Epithelial cell of proximal tubule (primary cell): ENCODE measurements around the gene CCDC137. TPM values are rescaled to one million over a fixed set of nuclear protein-coding genes. Genes with fewer than 3 reads are reported as not detected.

Source experiments
- DNase-seq: peaks from one replicate; pipeline ENCODE4 v3.0.0-alpha.2; 2011; ENCODE audit warnings: low read depth
- H3K4me3 ChIP-seq: 2 replicates; pipeline ENCODE4 v1.5.1; 2011; ENCODE audit warnings: low read depth, mild to moderate bottlenecking, low read length
- total RNA-seq: library from RNA; depleted of rRNA; stranded (reverse); fragments of >200 nt; gene quantifications from 2 replicates; pipeline ENCODE4 v1.2.3, GENCODE V29; 2015
- TF ChIP-seq, protein P1 (sequence below): conservative IDR thresholded peaks from 2 replicates; pipeline ENCODE4 v1.5.1; 2012; ENCODE audit warnings: low read depth, mild to moderate bottlenecking, low read length

CCDC137 gene
- total RNA-seq, 1 donor from 2014 or later, result 32.7 TPM

DNA sequence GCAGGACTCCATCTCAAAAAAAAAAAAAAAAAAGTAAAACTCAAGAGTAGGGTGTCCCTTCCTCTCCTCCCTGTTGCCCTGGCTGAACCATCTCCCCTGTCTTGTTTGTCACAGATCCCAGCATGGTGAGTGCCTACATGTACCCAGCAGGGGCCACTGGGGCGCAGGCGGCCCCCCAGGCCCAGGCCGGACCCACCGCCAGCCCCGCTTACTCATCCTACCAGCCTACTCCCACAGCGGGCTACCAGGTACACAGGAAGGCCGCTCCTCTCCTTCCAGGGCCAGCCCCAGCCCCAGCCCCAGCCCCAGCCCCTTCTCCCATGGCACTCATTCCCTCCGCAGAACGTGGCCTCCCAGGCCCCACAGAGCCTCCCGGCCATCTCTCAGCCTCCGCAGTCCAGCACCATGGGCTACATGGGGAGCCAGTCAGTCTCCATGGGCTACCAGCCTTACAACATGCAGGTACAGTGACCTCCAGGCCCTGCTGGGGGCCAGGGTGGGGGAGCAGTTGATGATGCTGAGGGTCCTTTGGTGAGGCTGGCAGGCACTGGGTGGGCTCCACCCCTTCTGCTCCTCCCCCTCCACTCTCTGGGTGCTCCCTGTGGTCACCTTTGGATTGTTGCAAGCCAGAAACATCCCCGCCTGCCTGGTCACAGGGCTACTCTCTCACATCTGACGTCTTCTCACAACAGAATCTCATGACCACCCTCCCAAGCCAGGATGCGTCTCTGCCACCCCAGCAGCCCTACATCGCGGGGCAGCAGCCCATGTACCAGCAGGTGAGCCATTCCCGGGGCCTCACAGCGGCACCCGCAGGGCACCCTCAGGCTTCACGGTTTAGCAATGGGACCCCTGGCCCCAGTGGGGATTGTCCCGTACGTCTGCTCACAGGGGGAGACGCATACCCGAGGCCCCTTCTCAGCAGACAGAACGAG, 34.1 kb downstream of the CCDC137 start:
- no peak overlapping the region for H3K4me3 ChIP-seq

DNA sequence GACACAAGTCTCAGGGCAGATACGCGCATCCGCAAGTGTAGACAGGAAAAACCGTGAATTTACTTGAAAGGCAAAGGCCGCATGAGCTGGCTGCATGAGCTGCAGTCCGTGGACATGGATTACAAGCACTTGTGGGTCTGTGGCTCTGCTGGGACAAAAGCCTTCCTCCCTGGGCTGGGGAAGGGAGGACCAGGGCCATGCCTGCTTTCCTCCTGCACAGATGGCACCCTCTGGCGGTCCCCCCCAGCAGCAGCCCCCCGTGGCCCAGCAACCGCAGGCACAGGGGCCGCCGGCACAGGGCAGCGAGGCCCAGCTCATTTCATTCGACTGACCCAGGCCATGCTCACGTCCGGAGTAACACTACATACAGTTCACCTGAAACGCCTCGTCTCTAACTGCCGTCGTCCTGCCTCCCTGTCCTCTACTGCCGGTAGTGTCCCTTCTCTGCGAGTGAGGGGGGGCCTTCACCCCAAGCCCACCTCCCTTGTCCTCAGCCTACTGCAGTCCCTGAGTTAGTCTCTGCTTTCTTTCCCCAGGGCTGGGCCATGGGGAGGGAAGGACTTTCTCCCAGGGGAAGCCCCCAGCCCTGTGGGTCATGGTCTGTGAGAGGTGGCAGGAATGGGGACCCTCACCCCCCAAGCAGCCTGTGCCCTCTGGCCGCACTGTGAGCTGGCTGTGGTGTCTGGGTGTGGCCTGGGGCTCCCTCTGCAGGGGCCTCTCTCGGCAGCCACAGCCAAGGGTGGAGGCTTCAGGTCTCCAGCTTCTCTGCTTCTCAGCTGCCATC, 34.9 kb downstream of the CCDC137 start:
- TF ChIP-seq, protein P1, sequence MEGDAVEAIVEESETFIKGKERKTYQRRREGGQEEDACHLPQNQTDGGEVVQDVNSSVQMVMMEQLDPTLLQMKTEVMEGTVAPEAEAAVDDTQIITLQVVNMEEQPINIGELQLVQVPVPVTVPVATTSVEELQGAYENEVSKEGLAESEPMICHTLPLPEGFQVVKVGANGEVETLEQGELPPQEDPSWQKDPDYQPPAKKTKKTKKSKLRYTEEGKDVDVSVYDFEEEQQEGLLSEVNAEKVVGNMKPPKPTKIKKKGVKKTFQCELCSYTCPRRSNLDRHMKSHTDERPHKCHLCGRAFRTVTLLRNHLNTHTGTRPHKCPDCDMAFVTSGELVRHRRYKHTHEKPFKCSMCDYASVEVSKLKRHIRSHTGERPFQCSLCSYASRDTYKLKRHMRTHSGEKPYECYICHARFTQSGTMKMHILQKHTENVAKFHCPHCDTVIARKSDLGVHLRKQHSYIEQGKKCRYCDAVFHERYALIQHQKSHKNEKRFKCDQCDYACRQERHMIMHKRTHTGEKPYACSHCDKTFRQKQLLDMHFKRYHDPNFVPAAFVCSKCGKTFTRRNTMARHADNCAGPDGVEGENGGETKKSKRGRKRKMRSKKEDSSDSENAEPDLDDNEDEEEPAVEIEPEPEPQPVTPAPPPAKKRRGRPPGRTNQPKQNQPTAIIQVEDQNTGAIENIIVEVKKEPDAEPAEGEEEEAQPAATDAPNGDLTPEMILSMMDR, result peak; percentile 23
- H3K4me3 ChIP-seq, result peak overlapping the region; percentile 96
- DNase-seq, result no peak

More for the DNA sequence above, 34.1 kb downstream of the CCDC137 start:
- no peak for DNase-seq
- TF ChIP-seq, protein P1, result no peak

DNA sequence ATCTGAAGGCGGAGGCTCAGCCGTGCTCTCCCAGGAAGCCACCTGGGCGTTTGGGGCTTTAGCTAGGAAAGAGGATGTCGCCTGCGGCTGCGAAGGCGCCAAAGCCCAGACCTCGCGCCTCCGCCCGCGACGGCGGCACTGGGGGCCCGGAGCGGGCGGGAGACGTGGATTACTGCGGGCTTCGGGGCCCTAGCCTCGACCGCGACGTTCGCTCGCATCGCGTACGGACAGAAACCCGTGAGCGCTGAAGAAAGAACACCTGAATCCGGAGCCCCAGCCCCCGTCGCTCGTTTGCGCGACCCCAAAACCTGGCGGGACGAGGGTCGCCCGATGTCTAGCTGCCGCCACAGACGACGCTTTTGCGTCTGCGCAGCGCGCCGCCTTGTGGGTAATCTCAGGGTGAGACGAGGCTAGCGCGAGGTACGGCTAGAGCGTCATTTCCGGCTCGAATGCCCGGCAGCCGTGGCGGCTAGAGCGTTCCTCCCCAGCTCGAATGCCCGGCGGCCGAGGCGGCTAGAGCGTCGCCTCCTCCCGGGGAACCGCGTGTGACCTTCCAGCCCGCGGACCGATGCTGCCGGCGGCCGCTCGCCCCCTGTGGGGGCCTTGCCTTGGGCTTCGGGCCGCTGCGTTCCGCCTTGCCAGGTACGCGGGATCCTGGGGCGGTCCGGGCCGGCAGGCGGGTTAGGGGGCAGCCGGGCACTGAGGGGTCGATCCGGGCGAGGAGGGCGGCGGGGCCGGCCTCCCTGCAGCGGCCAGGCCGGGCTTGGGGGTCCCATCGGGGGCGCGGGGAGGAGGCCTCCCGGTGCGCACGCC, 36.6 kb downstream of the CCDC137 start, which contains the start of gene MRPL12:
TSS of gene MRPL12 (plus strand) at position 434 of the 813 bp plus-strand sequence. CDS start at position 569, 135 bp downstream.
- TF ChIP-seq, protein P1, result no peak
- DNase-seq, result no peak
- peak within 1 kb of the TSS; percentile 96 for H3K4me3 ChIP-seq

DNA sequence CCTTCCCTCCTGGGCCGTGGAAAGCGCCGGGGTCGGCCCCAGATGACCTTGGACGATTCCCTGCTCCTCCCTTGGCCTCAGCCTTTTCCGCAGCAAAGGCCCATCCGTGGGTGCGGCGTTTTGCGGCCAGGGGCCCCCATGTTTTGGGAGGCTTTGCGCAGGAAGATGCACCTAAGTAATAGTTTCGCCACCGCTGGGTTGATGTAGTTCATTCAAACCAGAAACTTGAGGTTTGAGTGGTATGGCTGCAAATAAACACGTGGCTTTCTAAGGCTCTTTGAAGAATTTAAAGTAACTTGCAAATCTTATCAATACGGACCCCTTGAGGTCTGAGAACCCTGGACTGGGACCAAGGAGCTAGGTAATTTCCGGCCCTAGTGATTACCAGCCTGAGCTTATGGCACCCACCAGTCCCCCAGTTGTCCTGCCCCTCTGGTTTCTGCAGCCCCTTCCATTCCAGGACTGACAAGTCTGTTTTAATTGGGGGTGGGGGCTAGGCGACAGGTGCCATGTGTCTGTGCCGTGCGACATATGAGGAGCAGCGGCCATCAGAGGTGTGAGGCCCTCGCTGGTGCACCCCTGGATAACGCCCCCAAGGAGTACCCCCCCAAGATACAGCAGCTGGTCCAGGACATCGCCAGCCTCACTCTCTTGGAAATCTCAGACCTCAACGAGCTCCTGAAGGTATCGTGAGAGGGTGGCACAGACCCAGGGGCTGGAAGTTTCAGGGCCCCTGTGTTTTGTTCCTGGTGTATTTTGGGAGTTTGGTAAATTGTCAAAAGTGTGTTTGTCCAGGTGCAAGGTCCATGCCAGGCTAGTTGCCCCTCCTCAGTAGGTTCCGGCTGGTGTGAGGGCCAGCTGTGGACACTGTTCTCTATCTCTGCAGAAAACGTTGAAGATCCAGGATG, 37.5 kb downstream of the CCDC137 start:
- TF ChIP-seq, protein P1, result no peak
- DNase-seq, result no peak
- H3K4me3 ChIP-seq, result peak overlapping the region; percentile 96

DNA sequence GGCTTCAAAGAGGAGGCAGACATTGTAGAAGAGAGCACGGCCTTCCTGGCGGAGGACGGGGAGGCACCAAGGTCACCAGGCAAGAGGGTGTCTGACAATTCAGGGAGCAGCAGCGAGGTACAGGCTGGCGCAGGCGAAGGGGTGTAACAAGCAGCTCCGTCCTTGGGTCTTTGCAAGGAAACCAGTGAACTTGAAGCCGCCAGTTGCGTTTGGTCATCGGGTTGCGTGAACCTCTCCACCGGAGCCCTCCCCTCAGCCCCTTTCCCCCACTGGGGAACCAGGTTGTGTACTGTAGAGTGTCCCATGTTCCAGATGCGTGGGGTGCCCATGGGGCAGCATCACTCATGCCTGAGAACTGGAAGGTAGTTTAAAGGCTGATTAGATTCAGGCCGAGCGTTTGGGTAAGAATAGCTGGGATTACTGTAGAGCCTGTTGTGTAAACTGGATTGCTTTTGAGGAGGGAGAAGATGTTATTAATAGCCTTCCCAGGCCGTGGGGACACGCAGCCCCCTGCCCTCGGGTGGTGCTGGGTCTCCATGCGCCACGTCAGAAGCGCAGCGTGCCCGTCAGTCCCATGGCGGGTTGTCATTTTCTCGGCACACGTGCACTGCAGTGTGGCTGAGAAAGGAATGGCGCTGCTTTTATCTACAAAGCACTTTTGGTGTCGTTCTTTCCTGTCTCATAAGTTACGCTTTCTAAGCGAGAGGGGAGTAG, 39.1 kb downstream of the CCDC137 start:
- TF ChIP-seq, protein P1, result no peak
- H3K4me3 ChIP-seq, result no peak overlapping the region
- no peak for DNase-seq
